Lower leg skin (tissue), 3 donors: ENCODE results near the gene RUNX1.

Source experiments
- POLR2A ChIP-seq, 2 donors: fragments of 450-650 bp; IDR thresholded peaks; one replicate each; pipeline ENCODE4 v1.6.1; 2016 to 2017; ENCODE audit warnings: antibody characterized with exemption in 2 of 2, mild to moderate bottlenecking in 1 of 2, moderate library complexity in 1 of 2
- TF ChIP-seq, protein P1 (sequence below), 3 donors: fragments of 450-650 bp; IDR thresholded peaks; one replicate each; pipeline ENCODE4 v1.5.1; 2016; ENCODE audit warnings: antibody characterized with exemption in 3 of 3, mild to moderate bottlenecking in 3 of 3, moderate library complexity in 2 of 3

DNA sequence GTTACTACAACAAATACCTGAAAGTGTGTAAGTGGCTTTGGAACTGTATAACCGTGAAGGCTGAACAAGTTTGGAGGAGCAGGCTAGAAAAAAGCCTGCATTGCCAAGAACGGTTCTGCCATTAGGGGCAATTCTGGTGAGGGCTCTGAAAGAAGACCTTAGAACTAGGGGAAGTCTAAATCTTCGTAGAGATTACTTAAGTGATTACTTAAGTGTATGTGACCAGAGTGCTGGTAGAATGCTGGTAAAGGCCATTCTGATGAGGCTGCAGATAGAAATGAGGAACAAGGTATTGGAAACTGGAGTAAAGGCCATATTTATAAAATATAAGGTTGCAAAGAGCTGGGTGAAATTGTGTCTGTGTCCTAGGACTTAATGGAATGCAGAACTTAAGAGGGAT, 222.3 kb downstream of the RUNX1 start:
- TF ChIP-seq, protein P1, sequence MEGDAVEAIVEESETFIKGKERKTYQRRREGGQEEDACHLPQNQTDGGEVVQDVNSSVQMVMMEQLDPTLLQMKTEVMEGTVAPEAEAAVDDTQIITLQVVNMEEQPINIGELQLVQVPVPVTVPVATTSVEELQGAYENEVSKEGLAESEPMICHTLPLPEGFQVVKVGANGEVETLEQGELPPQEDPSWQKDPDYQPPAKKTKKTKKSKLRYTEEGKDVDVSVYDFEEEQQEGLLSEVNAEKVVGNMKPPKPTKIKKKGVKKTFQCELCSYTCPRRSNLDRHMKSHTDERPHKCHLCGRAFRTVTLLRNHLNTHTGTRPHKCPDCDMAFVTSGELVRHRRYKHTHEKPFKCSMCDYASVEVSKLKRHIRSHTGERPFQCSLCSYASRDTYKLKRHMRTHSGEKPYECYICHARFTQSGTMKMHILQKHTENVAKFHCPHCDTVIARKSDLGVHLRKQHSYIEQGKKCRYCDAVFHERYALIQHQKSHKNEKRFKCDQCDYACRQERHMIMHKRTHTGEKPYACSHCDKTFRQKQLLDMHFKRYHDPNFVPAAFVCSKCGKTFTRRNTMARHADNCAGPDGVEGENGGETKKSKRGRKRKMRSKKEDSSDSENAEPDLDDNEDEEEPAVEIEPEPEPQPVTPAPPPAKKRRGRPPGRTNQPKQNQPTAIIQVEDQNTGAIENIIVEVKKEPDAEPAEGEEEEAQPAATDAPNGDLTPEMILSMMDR (IDR thresholded peaks at IDR 0.05) = no peak
- no peak for TF ChIP-seq POLR2A (IDR thresholded peaks at IDR 0.05)
